HG03571 (cell line): ENCODE results near the gene FKBP5.
"Not testable (repeated sequence)": the region's sequence is repeated elsewhere in the genome, so short reads cannot be mapped to it uniquely, and the experiment has no call there.

ENCODE experiments used
- ATAC-seq: cut with Tn5 transposase; IDR thresholded peaks from one replicate; pipeline ENCODE4 v1.9.1; 2021; ENCODE audit not compliant: unreplicated experiment

FKBP5 gene

GRCh38 chr6:35724059-35724458, 35.3 kb upstream of the FKBP5 start:
- ATAC-seq = no peak

GRCh38 chr6:35723587-35723986, 34.9 kb upstream of the FKBP5 start:
- no peak for ATAC-seq

- ATAC-seq = no peak
Observed at GRCh38 chr6:35722121-35722761, 33.5 kb upstream of the FKBP5 start.

GRCh38 chr6:35719830-35720733, 31.4 kb upstream of the FKBP5 start:
- ATAC-seq = peak; percentile 44

GRCh38 chr6:35719404-35719829, 30.7 kb upstream of the FKBP5 start:
- peak; percentile 28 for ATAC-seq

- no peak for ATAC-seq
Observed at GRCh38 chr6:35718911-35719381, 30.2 kb upstream of the FKBP5 start.

GRCh38 chr6:35718375-35718736, 29.6 kb upstream of the FKBP5 start:
- no peak for ATAC-seq

- ATAC-seq = no peak
Observed at GRCh38 chr6:35717449-35718374, 29.0 kb upstream of the FKBP5 start.

- no peak for ATAC-seq
Observed at GRCh38 chr6:35716798-35717197, 28.1 kb upstream of the FKBP5 start.

GRCh38 chr6:35713006-35713767, 24.5 kb upstream of the FKBP5 start:
- no peak for ATAC-seq

GRCh38 chr6:35711731-35712130, 23.0 kb upstream of the FKBP5 start:
- no peak for ATAC-seq

GRCh38 chr6:35710241-35710847, 21.6 kb upstream of the FKBP5 start:
- ATAC-seq = no peak

- ATAC-seq = no peak
Observed at GRCh38 chr6:35708585-35708984, 19.9 kb upstream of the FKBP5 start.

- no peak for ATAC-seq
Observed at GRCh38 chr6:35707714-35708407, 19.1 kb upstream of the FKBP5 start.

GRCh38 chr6:35706468-35706867, 17.8 kb upstream of the FKBP5 start:
- no peak for ATAC-seq

- ATAC-seq = no peak
Observed at GRCh38 chr6:35703554-35703953, 14.8 kb upstream of the FKBP5 start.

GRCh38 chr6:35698858-35699257, 10.1 kb upstream of the FKBP5 start:
- ATAC-seq = no peak

GRCh38 chr6:35698430-35698829, 9.7 kb upstream of the FKBP5 start:
- not testable (repeated sequence) for ATAC-seq

GRCh38 chr6:35694462-35694861, 5.7 kb upstream of the FKBP5 start:
- ATAC-seq = no peak
